ENCODE data around the gene TBX21. TPM values are rescaled to one million over a fixed set of nuclear protein-coding genes. Genes with fewer than 3 reads are reported as not detected.

The TBX21 gene
- total and polyA plus RNA-seq, 8 donors = 0.25 to 2.8 (median 0.46) TPM; not detected in 1

DNA sequence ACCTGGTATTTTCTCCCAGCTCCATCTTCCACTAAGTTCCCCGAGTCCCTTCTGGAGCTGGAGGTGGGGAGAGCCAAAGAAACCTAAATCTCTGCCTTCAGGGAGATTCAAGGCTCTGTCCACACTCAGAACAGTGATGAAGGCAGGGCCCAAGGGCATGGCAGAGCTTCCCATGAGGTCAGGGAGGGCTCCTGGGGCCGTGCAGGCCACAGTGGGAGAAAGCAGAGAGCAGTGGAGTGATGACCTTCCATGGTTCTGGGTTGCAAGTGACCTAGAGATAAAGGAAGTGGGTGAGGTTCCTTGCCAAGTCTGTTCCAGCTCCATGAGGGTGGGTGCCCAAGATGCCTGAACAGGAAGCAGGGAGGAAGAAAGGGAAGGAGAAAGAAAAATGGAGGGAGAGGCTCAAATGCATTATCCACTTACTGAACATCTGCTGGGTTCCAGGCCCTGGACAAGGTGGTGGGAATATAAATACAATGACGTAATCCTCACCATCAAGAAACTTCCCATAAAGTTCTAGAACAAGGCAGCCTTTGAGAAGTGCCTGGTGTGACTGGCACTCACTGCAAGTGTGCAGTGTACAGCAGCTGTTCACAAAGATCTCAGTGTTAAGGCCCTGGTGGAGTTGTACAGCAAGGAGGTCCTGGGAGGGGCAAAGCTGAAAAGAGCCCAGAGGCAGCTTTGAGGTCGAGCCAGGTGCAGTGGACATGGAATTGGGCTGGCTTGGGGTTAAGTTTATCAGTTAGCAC lies 25.8 kb upstream of the TBX21 start:
- no peak for ATAC-seq
- Histone ChIP-seq H3K27ac (no peak overlapping the region), H3K4me1 (peaks cover 0 to 49% of the 10 kb centered on the region in 2 donors), H3K9me3 (no peaks in the 10 kb centered on the region), H3K4me3 (no peak overlapping the region), H3K27me3 (peaks cover 0 to 5% of the 10 kb centered on the region in 2 donors), H3K36me3 (peaks cover 0 to 35% of the 10 kb centered on the region in 2 donors)
- peak in 1 of 4 donors; percentile 21 for DNase-seq
- intact Hi-C loops (cut with DNase I) = no loop called here
- TF ChIP-seq, protein P1, sequence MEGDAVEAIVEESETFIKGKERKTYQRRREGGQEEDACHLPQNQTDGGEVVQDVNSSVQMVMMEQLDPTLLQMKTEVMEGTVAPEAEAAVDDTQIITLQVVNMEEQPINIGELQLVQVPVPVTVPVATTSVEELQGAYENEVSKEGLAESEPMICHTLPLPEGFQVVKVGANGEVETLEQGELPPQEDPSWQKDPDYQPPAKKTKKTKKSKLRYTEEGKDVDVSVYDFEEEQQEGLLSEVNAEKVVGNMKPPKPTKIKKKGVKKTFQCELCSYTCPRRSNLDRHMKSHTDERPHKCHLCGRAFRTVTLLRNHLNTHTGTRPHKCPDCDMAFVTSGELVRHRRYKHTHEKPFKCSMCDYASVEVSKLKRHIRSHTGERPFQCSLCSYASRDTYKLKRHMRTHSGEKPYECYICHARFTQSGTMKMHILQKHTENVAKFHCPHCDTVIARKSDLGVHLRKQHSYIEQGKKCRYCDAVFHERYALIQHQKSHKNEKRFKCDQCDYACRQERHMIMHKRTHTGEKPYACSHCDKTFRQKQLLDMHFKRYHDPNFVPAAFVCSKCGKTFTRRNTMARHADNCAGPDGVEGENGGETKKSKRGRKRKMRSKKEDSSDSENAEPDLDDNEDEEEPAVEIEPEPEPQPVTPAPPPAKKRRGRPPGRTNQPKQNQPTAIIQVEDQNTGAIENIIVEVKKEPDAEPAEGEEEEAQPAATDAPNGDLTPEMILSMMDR (IDR thresholded peaks at IDR 0.05) = no peak

GRCh38 chr17:47707884-47708283 lies 25.2 kb upstream of the TBX21 start:
- TF ChIP-seq, protein P1 (IDR thresholded peaks at IDR 0.05) = no peak
- peaks cover 0 to 35% of the 10 kb centered on the region in 2 donors for H3K36me3 ChIP-seq
- H3K4me1 ChIP-seq = peaks cover 0 to 44% of the 10 kb centered on the region in 2 donors
- intact Hi-C loops (cut with DNase I) = no loop called here
- no peak for ATAC-seq
- DNase-seq = no peak
- H3K27ac ChIP-seq = no peak overlapping the region
- peaks cover 0 to 11% of the 10 kb centered on the region in 2 donors for H3K27me3 ChIP-seq
- no peak overlapping the region for H3K4me3 ChIP-seq
- H3K9me3 ChIP-seq = no peaks in the 10 kb centered on the region

DNA sequence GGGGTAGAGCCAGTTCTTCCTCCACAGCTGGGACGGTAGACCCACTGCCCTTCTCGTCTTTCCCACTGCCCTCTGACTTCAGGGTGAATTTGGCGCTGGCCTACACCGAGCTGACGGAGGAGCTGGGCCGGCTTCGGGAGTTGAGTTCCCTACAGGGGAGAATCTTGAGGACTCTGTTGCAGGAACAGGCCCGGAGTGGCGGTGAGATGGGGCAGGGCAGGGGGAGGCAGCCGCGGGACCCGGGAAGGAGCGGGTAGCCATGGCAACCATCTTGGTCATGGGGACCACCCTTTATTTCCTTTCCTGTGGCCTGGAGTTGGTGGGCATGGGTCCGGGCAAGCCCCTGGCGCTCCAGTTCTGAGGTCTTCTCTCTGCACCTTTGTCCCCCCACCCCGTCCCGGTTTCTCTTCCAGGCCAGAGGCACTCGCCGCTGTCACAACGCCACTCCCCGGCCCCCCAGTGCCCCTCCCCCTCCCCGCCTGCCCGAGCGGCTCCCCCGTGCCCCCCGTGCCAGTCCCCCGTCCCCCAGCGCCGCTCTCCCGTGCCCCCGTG lies 24.6 kb upstream of the TBX21 start:
- Histone ChIP-seq H3K36me3 (peaks cover 0 to 35% of the 10 kb centered on the region in 2 donors), H3K27ac (no peak overlapping the region), H3K9me3 (no peaks in the 10 kb centered on the region), H3K4me1 (peaks cover 0 to 39% of the 10 kb centered on the region in 2 donors), H3K27me3 (peaks cover 0 to 16% of the 10 kb centered on the region in 2 donors), H3K4me3 (no peak overlapping the region)
- TF ChIP-seq, protein P1 (IDR thresholded peaks at IDR 0.05) = no peak
- DNase-seq (no peak), ATAC-seq (no peak)
- intact Hi-C loops (cut with DNase I) = no loop called here

GRCh38 chr17:47708864-47709541 lies 24.0 kb upstream of the TBX21 start:
- Histone ChIP-seq H3K36me3 (peaks cover 0 to 35% of the 10 kb centered on the region in 2 donors), H3K4me3 (no peak overlapping the region)
- peak in 1 of 4 donors; percentile 52 for DNase-seq

More at GRCh38 chr17:47708864-47709541, 24.0 kb upstream of the TBX21 start:
- TF ChIP-seq, protein P1 (IDR thresholded peaks at IDR 0.05) = no peak
- H3K27ac ChIP-seq = no peak overlapping the region
- intact Hi-C loops (cut with DNase I) = no loop called here
- peak; percentile 87 for ATAC-seq
- H3K4me1 ChIP-seq = peaks cover 0 to 33% of the 10 kb centered on the region in 2 donors
- no peaks in the 10 kb centered on the region for H3K9me3 ChIP-seq
- peaks cover 0 to 23% of the 10 kb centered on the region in 2 donors for H3K27me3 ChIP-seq

Data from left lung (tissue), 10 donors.